Measurements from ENCODE around the gene CDKN2C.

DNA sequence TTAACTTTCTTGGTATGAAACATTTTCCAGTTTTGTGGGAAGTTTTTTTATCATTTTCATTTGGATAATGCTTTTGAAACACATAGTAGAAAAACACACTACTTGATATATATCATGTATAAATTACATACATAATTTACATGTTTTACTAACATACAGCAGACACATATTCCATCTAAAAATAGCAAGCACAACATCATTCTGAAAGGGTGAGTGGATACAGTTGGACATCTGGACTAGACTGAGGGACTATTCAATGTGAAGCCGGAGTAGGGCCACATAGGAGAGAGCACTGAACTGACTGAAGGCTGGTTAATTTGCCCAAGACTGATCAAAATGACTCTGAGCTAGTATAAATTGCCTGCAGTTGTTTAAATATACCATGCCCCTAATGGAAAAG is 11.7 kb downstream of the CDKN2C start:
- TF ChIP-seq, protein P1, sequence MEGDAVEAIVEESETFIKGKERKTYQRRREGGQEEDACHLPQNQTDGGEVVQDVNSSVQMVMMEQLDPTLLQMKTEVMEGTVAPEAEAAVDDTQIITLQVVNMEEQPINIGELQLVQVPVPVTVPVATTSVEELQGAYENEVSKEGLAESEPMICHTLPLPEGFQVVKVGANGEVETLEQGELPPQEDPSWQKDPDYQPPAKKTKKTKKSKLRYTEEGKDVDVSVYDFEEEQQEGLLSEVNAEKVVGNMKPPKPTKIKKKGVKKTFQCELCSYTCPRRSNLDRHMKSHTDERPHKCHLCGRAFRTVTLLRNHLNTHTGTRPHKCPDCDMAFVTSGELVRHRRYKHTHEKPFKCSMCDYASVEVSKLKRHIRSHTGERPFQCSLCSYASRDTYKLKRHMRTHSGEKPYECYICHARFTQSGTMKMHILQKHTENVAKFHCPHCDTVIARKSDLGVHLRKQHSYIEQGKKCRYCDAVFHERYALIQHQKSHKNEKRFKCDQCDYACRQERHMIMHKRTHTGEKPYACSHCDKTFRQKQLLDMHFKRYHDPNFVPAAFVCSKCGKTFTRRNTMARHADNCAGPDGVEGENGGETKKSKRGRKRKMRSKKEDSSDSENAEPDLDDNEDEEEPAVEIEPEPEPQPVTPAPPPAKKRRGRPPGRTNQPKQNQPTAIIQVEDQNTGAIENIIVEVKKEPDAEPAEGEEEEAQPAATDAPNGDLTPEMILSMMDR (IDR thresholded peaks at IDR 0.05), result no peak
- TF ChIP-seq EP300 (IDR thresholded peaks at IDR 0.05), result no peak
- TF ChIP-seq POLR2A (IDR thresholded peaks at IDR 0.05), result no peak
